ENCODE data around the gene SFTPD. TPM values are rescaled to one million over a fixed set of nuclear protein-coding genes. Genes with fewer than 3 reads are reported as not detected.
"Not testable (repeated sequence)": the region's sequence is repeated elsewhere in the genome, so short reads cannot be mapped to it uniquely, and the experiment has no call there.

SFTPD gene
- total and polyA plus RNA-seq, 2 donors from 2014 or later, result 1.7 TPM

DNA sequence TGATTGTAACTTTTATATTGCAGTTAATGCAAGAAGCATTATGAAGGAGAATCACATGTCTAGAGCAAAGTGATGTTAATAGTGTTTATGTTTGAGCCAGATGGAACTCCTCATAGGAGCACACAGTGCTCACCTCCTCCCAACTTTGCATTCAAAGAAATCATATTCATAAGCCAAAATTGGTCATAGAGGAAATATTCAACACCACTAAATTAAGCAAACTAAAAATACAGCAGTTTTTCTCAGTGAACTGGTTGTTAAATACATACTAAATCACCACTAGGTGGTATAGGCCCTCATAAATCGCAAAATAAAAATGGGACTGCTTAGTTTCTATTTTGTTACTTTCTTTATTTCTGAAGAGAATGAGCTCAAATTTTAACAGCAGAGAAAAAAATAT, 34.4 kb downstream of the SFTPD start:
- intact Hi-C loops (cut with DNase I); DNase-seq; H3K9ac ChIP-seq (ENCODE audit: low read length in 3 of 3); H3K4me1 ChIP-seq (ENCODE audit: control insufficient read depth in 2 of 3, insufficient read depth in 2 of 3, low read depth in 1 of 3, low read length in 3 of 3); H3K4me3 ChIP-seq (ENCODE audit: low read length in 3 of 3); H3K27ac ChIP-seq (ENCODE audit: low read depth in 2 of 2, low read length in 2 of 2); H3K9me3 ChIP-seq (ENCODE audit: control insufficient read depth in 2 of 3, insufficient read depth in 1 of 3, low read length in 3 of 3); H3K36me3 ChIP-seq (ENCODE audit: control insufficient read depth in 2 of 3, insufficient read depth in 3 of 3, low read length in 3 of 3); H3K27me3 ChIP-seq (ENCODE audit: control insufficient read depth, insufficient read depth, low read length): not testable (repeated sequence)
- FAIRE-seq, result peak; percentile 74

DNA sequence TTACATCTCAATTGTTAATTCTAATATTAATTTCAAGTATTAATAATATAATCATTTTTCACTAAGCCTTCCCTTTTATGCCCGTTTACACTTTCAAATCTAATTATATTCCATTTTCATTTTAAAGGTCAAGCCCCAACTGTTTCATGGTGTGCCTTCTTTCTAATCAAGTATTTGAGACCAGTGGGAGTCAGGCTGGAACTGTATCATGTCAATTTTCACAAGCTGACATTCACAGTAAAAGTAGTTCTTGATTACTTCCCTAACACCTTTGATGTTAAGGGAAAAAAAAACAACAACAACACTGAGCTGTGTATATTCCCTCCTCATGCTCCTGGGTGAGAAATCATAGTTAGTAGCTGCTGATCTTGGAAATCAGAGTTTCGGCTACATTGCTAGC, 38.1 kb downstream of the SFTPD start:
- Histone ChIP-seq H3K27me3 (ENCODE audit: control insufficient read depth, insufficient read depth, low read length) (no peaks in the 10 kb centered on the region), H3K4me3 (ENCODE audit: low read length in 3 of 3) (no peak overlapping the region), H3K36me3 (ENCODE audit: control insufficient read depth in 2 of 3, insufficient read depth in 3 of 3, low read length in 3 of 3) (no peaks in the 10 kb centered on the region), H3K9ac (ENCODE audit: low read length in 3 of 3) (no peak overlapping the region), H3K9me3 (ENCODE audit: control insufficient read depth in 2 of 3, insufficient read depth in 1 of 3, low read length in 3 of 3) (no peaks in the 10 kb centered on the region), H3K4me1 (ENCODE audit: control insufficient read depth in 2 of 3, insufficient read depth in 2 of 3, low read depth in 1 of 3, low read length in 3 of 3) (no peaks in the 10 kb centered on the region), H3K27ac (ENCODE audit: low read depth in 2 of 2, low read length in 2 of 2) (no peak overlapping the region)
- TF ChIP-seq CTCF (IDR thresholded peaks at IDR 0.05; ENCODE audit: borderline replicate concordance, extremely low read depth, insufficient read depth), result no peak
- intact Hi-C loops (cut with DNase I), result no loop called here
- DNase-seq (no peak), FAIRE-seq (no peak)

GRCh38 chr10:79910344-79910743, 38.6 kb downstream of the SFTPD start:
- Histone ChIP-seq H3K36me3 (ENCODE audit: control insufficient read depth in 2 of 3, insufficient read depth in 3 of 3, low read length in 3 of 3) (no peaks in the 10 kb centered on the region), H3K9ac (ENCODE audit: low read length in 3 of 3) (no peak overlapping the region), H3K27ac (ENCODE audit: low read depth in 2 of 2, low read length in 2 of 2) (no peak overlapping the region), H3K4me3 (ENCODE audit: low read length in 3 of 3) (no peak overlapping the region), H3K27me3 (ENCODE audit: control insufficient read depth, insufficient read depth, low read length) (no peaks in the 10 kb centered on the region), H3K4me1 (ENCODE audit: control insufficient read depth in 2 of 3, insufficient read depth in 2 of 3, low read depth in 1 of 3, low read length in 3 of 3) (no peaks in the 10 kb centered on the region), H3K9me3 (ENCODE audit: control insufficient read depth in 2 of 3, insufficient read depth in 1 of 3, low read length in 3 of 3) (no peaks in the 10 kb centered on the region)
- no peak for TF ChIP-seq CTCF (IDR thresholded peaks at IDR 0.05; ENCODE audit: borderline replicate concordance, extremely low read depth, insufficient read depth)
- no peak for DNase-seq
- intact Hi-C loops (cut with DNase I), result no loop called here
- FAIRE-seq, result no peak

DNA sequence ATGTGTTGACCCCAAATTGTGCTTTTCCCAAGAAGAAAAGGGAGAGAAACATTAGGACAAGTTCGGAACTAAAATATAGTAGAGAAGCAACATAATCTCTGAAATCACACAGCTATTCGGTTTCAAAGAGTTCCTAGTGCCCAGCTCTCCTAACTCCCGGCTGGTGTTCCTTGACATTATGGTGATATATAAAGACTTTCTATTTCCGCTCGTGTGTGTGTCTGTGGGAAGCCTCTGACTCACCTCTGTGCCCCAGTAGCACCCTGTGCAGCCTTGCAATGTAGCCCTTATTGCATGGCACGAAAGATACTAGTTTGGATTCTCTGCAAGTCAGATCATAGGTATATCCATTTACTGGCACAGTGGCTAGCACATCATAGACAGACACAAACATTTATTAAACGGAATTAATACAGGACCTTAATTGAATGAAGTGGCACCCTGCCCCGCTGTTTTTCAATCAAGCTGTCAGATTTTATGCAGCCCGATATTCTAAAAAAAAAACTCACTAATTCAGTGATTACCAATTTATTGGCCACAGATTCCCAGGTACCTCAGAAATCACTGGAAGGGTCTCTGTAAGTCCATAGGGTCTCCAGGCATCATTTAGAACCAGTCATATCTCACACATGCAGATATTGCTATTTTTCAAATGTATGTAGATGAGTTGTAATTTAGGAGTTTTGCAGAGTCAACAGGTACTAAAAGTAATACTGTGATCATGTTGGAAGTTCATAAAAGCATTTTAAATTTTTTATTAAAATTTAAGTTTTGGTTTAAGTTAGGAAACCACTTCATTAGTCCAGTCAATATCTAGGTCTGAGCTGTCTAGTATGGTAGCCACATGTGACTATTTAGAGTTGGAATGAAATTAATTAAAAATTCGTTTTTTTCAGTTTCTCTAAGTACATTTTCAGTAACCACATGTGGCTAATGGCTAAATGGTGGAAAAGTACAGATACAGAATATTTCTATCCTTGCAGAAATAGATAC, 43.3 kb downstream of the SFTPD start:
- Histone ChIP-seq H3K27ac (ENCODE audit: low read depth in 2 of 2, low read length in 2 of 2) (peak overlapping the region; percentile 17 to 53), H3K9ac (ENCODE audit: low read length in 3 of 3) (peak overlapping the region; percentile 17 to 60 (median 54)), H3K9me3 (ENCODE audit: control insufficient read depth in 2 of 3, insufficient read depth in 1 of 3, low read length in 3 of 3) (no peaks in the 10 kb centered on the region), H3K4me3 (ENCODE audit: low read length in 3 of 3) (peak overlapping the region; percentile 66 to 81 (median 74)), H3K27me3 (ENCODE audit: control insufficient read depth, insufficient read depth, low read length) (no peaks in the 10 kb centered on the region), H3K4me1 (ENCODE audit: control insufficient read depth in 2 of 3, insufficient read depth in 2 of 3, low read depth in 1 of 3, low read length in 3 of 3) (no peaks in the 10 kb centered on the region), H3K36me3 (ENCODE audit: control insufficient read depth in 2 of 3, insufficient read depth in 3 of 3, low read length in 3 of 3) (no peaks in the 10 kb centered on the region)
- DNase-seq, result peak in 1 of 5 donors; percentile 15
- intact Hi-C loops (cut with DNase I), result no loop called here
- no peak for TF ChIP-seq CTCF (IDR thresholded peaks at IDR 0.05; ENCODE audit: borderline replicate concordance, extremely low read depth, insufficient read depth)
- no peak for FAIRE-seq

Data from kidney (tissue), 14 donors.